ENCODE measurements around the gene NCOA3. TPM values are rescaled to one million over a fixed set of nuclear protein-coding genes. Genes with fewer than 3 reads are reported as not detected.

Gene NCOA3
- total RNA-seq, 1 experiment from 2014 or later: 60.3 TPM

DNA sequence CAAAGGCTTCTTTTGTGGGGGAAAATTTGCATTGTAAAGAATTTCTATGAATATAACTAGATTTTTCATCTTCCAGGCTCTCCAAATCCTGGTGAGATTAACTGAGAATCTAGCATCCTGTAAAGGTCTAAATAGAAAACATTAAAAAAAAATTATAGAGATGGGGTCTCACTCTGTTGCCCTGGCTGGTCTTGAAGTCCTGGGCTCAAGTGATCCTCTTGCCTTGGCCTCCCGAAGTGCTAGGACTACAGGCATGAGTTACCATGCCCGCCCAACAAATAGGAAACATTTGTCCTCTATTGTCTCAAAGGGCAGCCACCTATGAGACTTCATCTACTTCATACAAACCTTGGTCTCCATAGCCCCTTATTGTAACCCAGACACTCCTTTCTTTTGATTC is 25.2 kb upstream of the NCOA3 start:
- no peak for DNase-seq
- no peak overlapping the region for H3K27ac Mint-ChIP-seq (ENCODE audit: unreplicated experiment)
- peaks cover 7% of the 10 kb centered on the region for H3K4me1 Mint-ChIP-seq (ENCODE audit: low read depth, unreplicated experiment)
- H3K9me3 Mint-ChIP-seq (ENCODE audit: low read depth, unreplicated experiment): no peaks in the 10 kb centered on the region
- H3K36me3 Mint-ChIP-seq (ENCODE audit: insufficient read depth, unreplicated experiment): no peaks in the 10 kb centered on the region
- no peak overlapping the region for H3K4me3 Mint-ChIP-seq (ENCODE audit: low read depth, unreplicated experiment)
- H3K27me3 Mint-ChIP-seq (ENCODE audit: unreplicated experiment): no peaks in the 10 kb centered on the region
- BruUV-seq (replicated peaks): no TSS peak
- intact Hi-C loops (cut with micrococcal nuclease; ENCODE audit: unreplicated experiment): no loop called here
- CTCF ChIA-PET: interaction anchor here (0.7 kb wide), 1 partner anchor 1872 kb away, joined by 7 read pairs; no protein-coding TSS in a partner anchor
- TF ChIP-seq, protein P1, sequence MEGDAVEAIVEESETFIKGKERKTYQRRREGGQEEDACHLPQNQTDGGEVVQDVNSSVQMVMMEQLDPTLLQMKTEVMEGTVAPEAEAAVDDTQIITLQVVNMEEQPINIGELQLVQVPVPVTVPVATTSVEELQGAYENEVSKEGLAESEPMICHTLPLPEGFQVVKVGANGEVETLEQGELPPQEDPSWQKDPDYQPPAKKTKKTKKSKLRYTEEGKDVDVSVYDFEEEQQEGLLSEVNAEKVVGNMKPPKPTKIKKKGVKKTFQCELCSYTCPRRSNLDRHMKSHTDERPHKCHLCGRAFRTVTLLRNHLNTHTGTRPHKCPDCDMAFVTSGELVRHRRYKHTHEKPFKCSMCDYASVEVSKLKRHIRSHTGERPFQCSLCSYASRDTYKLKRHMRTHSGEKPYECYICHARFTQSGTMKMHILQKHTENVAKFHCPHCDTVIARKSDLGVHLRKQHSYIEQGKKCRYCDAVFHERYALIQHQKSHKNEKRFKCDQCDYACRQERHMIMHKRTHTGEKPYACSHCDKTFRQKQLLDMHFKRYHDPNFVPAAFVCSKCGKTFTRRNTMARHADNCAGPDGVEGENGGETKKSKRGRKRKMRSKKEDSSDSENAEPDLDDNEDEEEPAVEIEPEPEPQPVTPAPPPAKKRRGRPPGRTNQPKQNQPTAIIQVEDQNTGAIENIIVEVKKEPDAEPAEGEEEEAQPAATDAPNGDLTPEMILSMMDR (IDR thresholded peaks at IDR 0.05; ENCODE audit: unreplicated experiment): no peak

DNA sequence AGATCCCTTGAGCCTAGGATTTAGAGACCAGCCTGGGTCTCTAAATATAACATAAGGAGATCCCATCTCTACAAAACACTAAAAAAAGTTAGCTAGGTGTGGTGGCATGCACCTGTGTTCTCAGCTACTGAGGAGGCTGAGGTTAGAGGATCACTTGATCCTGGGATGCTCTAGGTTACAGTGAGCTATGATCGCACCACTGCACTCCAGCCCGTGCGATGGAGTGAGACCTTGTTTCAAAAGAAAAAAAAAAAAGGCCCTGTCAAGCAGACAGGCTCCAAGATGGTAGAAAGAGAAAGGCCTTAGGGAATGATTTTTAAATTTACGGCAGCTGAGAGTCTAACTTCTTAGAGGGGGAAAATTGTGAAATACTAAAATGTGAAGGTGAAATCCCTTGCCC is 22.6 kb upstream of the NCOA3 start:
- H3K36me3 Mint-ChIP-seq (ENCODE audit: insufficient read depth, unreplicated experiment): no peaks in the 10 kb centered on the region
- no peak for DNase-seq
- intact Hi-C loops (cut with micrococcal nuclease; ENCODE audit: unreplicated experiment): no loop called here
- no peak overlapping the region for H3K4me3 Mint-ChIP-seq (ENCODE audit: low read depth, unreplicated experiment)
- H3K4me1 Mint-ChIP-seq (ENCODE audit: low read depth, unreplicated experiment): peaks cover 7% of the 10 kb centered on the region
- CTCF ChIA-PET: interaction anchor here (0.6 kb wide), 1 partner anchor 505 kb away, joined by 3 read pairs; no protein-coding TSS in a partner anchor
- BruUV-seq (replicated peaks): no TSS peak
- no peak overlapping the region for H3K27ac Mint-ChIP-seq (ENCODE audit: unreplicated experiment)
- no peaks in the 10 kb centered on the region for H3K27me3 Mint-ChIP-seq (ENCODE audit: unreplicated experiment)
- TF ChIP-seq, protein P1 (IDR thresholded peaks at IDR 0.05; ENCODE audit: unreplicated experiment): no peak
- no peaks in the 10 kb centered on the region for H3K9me3 Mint-ChIP-seq (ENCODE audit: low read depth, unreplicated experiment)

DNA sequence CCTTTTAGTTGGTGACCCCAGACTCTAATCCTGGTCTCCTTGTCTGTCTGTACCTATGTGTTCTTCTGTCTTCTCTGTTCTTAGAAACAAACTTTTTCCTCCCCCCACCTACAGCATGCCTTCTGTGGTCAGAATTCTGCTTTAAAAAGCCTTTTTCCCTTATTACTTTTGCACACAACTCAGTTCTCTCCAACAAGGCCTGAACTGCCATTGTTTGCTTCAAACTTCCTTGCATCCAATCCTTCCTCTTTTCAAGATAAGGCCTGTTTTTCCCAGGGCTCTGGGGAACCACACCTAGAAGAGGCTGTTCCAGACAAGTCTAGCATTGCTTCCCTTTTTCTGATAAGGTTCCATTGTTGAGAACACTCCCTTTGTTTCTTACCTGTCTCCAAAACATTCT is 22.2 kb upstream of the NCOA3 start:
- no peaks in the 10 kb centered on the region for H3K36me3 Mint-ChIP-seq (ENCODE audit: insufficient read depth, unreplicated experiment)
- CTCF ChIA-PET: interaction anchor here (0.7 kb wide), 2 partner anchors 14 to 69 kb away, joined by 5 read pairs; no protein-coding TSS in a partner anchor
- no TSS peak for BruUV-seq (replicated peaks)
- no peak for DNase-seq
- TF ChIP-seq, protein P1 (IDR thresholded peaks at IDR 0.05; ENCODE audit: unreplicated experiment): no peak
- H3K27ac Mint-ChIP-seq (ENCODE audit: unreplicated experiment): no peak overlapping the region
- no peaks in the 10 kb centered on the region for H3K27me3 Mint-ChIP-seq (ENCODE audit: unreplicated experiment)
- no peak overlapping the region for H3K4me3 Mint-ChIP-seq (ENCODE audit: low read depth, unreplicated experiment)
- intact Hi-C loops (cut with micrococcal nuclease; ENCODE audit: unreplicated experiment): no loop called here
- peaks cover 7% of the 10 kb centered on the region for H3K4me1 Mint-ChIP-seq (ENCODE audit: low read depth, unreplicated experiment)
- H3K9me3 Mint-ChIP-seq (ENCODE audit: low read depth, unreplicated experiment): no peaks in the 10 kb centered on the region

DNA sequence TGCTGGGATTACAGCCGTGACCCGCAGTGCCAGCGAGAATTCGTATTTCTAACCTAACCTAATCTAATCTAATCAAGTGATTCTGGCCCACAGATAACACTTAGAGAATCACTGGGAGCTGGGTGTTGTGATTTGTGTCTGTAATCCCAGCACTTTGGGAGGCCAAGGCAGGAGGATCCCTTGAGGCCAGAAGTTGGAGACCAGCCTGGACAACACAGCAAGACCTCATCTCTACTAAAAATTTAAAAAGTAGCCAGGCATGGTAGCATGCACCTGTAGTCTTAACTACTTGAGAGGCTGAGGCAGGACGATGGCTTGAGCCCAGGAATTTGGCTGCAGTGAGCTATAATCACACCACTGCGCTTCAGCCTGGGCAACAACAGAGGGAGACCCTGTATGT is 21.4 kb upstream of the NCOA3 start:
- no peak overlapping the region for H3K4me3 Mint-ChIP-seq (ENCODE audit: low read depth, unreplicated experiment)
- intact Hi-C loops (cut with micrococcal nuclease; ENCODE audit: unreplicated experiment): no loop called here
- TF ChIP-seq, protein P1 (IDR thresholded peaks at IDR 0.05; ENCODE audit: unreplicated experiment): no peak
- H3K27ac Mint-ChIP-seq (ENCODE audit: unreplicated experiment): no peak overlapping the region
- H3K9me3 Mint-ChIP-seq (ENCODE audit: low read depth, unreplicated experiment): no peaks in the 10 kb centered on the region
- H3K27me3 Mint-ChIP-seq (ENCODE audit: unreplicated experiment): no peaks in the 10 kb centered on the region
- BruUV-seq (replicated peaks): no TSS peak
- DNase-seq: no peak
- CTCF ChIA-PET: interaction anchor here (0.5 to 0.7 kb wide), 3 partner anchors 13 to 96 kb away, joined by 3 to 5 read pairs (median 5); no protein-coding TSS in a partner anchor
- H3K36me3 Mint-ChIP-seq (ENCODE audit: insufficient read depth, unreplicated experiment): no peaks in the 10 kb centered on the region
- peaks cover 7% of the 10 kb centered on the region for H3K4me1 Mint-ChIP-seq (ENCODE audit: low read depth, unreplicated experiment)
